ENCODE results near the gene DHX9. TPM values are rescaled to one million over a fixed set of nuclear protein-coding genes. Genes with fewer than 3 reads are reported as not detected.

The DHX9 gene
- total RNA-seq, 1 donor from 2014 or later, result 261 TPM

- Mint-ChIP-seq H3K4me1 (ENCODE audit: unreplicated experiment) (no peaks in the 10 kb centered on the region), H3K4me3 (no peak overlapping the region), H3K9me3 (no peaks in the 10 kb centered on the region), H3K27ac (no peak overlapping the region), H3K27me3 (no peaks in the 10 kb centered on the region), H3K36me3 (peaks cover 76% of the 10 kb centered on the region)
- no peak for DNase-seq (ENCODE audit: extremely low spot score, unreplicated experiment)
- TF ChIP-seq, protein P1, sequence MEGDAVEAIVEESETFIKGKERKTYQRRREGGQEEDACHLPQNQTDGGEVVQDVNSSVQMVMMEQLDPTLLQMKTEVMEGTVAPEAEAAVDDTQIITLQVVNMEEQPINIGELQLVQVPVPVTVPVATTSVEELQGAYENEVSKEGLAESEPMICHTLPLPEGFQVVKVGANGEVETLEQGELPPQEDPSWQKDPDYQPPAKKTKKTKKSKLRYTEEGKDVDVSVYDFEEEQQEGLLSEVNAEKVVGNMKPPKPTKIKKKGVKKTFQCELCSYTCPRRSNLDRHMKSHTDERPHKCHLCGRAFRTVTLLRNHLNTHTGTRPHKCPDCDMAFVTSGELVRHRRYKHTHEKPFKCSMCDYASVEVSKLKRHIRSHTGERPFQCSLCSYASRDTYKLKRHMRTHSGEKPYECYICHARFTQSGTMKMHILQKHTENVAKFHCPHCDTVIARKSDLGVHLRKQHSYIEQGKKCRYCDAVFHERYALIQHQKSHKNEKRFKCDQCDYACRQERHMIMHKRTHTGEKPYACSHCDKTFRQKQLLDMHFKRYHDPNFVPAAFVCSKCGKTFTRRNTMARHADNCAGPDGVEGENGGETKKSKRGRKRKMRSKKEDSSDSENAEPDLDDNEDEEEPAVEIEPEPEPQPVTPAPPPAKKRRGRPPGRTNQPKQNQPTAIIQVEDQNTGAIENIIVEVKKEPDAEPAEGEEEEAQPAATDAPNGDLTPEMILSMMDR (conservative IDR thresholded peaks at IDR 0.05), result no peak
Measured at GRCh38 chr1:182877331-182877730, 38.2 kb downstream of the DHX9 start.

DNA sequence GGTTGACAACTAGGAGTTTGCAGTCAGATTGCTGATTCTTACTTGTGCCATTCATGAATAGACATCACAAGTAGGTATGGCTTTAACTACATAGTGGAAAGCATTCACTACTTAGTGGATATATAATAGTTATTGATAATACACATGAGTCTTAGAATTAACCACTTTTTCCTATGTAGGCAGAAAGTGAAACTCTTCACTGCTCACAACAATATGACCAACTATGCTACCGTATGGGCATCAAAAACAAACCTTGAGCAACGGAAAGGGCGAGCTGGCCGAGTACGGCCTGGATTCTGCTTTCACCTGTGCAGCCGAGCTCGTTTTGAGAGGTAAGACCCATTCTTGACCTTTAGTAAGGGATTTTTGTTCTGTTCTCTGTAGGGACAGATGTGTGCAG lies 38.7 kb downstream of the DHX9 start:
- DNase-seq (ENCODE audit: extremely low spot score, unreplicated experiment), result no peak
- Mint-ChIP-seq H3K27me3 (no peaks in the 10 kb centered on the region), H3K27ac (no peak overlapping the region)

DNA sequence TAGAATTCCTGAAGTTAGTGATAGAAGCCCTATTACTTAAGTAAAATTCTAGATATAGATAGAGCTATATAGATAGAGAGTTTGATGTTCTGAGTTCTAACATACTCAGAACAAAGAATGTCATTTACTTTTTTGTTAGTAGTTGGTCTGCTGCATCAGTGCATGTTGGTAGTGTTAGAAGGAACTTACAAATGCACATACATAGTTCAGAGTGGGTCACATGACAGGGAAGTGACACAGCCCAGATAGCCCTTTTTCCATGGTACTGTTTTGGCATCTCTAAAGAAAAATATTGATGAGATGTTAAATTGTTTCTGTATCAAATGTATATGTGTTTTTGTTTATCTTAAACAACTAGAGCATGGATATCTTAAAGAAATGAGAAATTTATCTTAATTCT lies 45.7 kb downstream of the DHX9 start:
- Mint-ChIP-seq H3K36me3 (peaks cover 67% of the 10 kb centered on the region), H3K9me3 (no peaks in the 10 kb centered on the region), H3K27me3 (no peaks in the 10 kb centered on the region), H3K27ac (no peak overlapping the region), H3K4me1 (ENCODE audit: unreplicated experiment) (no peaks in the 10 kb centered on the region), H3K4me3 (no peak overlapping the region)
- no peak for DNase-seq (ENCODE audit: extremely low spot score, unreplicated experiment)
- TF ChIP-seq, protein P1 (conservative IDR thresholded peaks at IDR 0.05), result no peak

More for the DNA sequence above, 38.7 kb downstream of the DHX9 start:
- H3K36me3 Mint-ChIP-seq, result peaks cover 76% of the 10 kb centered on the region
- H3K4me1 Mint-ChIP-seq (ENCODE audit: unreplicated experiment), result no peaks in the 10 kb centered on the region
- TF ChIP-seq, protein P1 (conservative IDR thresholded peaks at IDR 0.05), result no peak
- H3K4me3 Mint-ChIP-seq, result no peak overlapping the region
- no peaks in the 10 kb centered on the region for H3K9me3 Mint-ChIP-seq

DNA sequence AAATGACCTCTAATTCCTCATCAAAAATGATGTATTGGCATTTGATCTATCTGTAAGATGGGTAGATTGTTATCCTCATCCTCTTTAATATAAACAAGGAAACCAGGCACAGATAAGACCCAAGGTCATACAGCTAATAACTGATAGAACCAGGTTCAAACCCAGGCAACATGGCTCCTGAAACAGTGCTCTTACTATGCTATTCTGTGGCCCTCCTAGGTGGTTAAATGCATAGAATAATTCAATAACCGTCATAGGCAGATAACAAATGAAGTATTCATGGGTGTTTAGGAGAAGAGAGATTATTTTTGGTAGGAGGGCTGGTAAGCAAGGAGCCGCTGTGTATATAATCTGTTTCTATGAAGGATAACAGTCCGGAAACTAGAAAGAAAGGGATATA lies 46.4 kb downstream of the DHX9 start:
- H3K27me3 Mint-ChIP-seq, result no peaks in the 10 kb centered on the region
- H3K9me3 Mint-ChIP-seq, result no peaks in the 10 kb centered on the region
- H3K27ac Mint-ChIP-seq, result no peak overlapping the region
- H3K4me3 Mint-ChIP-seq, result no peak overlapping the region
- H3K36me3 Mint-ChIP-seq, result peaks cover 61% of the 10 kb centered on the region
- H3K4me1 Mint-ChIP-seq (ENCODE audit: unreplicated experiment), result no peaks in the 10 kb centered on the region
- no peak for DNase-seq (ENCODE audit: extremely low spot score, unreplicated experiment)
- TF ChIP-seq, protein P1 (conservative IDR thresholded peaks at IDR 0.05), result no peak

GRCh38 chr1:182886985-182887384 lies 47.8 kb downstream of the DHX9 start:
- Mint-ChIP-seq H3K4me1 (ENCODE audit: unreplicated experiment) (no peaks in the 10 kb centered on the region), H3K9me3 (no peaks in the 10 kb centered on the region), H3K36me3 (peaks cover 53% of the 10 kb centered on the region), H3K27me3 (no peaks in the 10 kb centered on the region), H3K4me3 (no peak overlapping the region), H3K27ac (no peak overlapping the region)
- no peak for DNase-seq (ENCODE audit: extremely low spot score, unreplicated experiment)
- TF ChIP-seq, protein P1 (conservative IDR thresholded peaks at IDR 0.05), result no peak
